ENCODE measurements around the gene DHX40.
"Not testable (repeated sequence)": the region's sequence is repeated elsewhere in the genome, so short reads cannot be mapped to it uniquely, and the experiment has no call there.

DHX40 gene

GRCh38 chr17:59631276-59631675, 65.9 kb downstream of the DHX40 start:
- DNase-seq (ENCODE audit: low spot score), result no peak

GRCh38 chr17:59632398-59632797, 67.0 kb downstream of the DHX40 start:
- DNase-seq (ENCODE audit: low spot score), result no peak

GRCh38 chr17:59633658-59634359, 68.4 kb downstream of the DHX40 start:
- no peak for DNase-seq (ENCODE audit: low spot score)

- peak; percentile 28 for DNase-seq (ENCODE audit: low spot score)
Observed at GRCh38 chr17:59634632-59635541, 69.5 kb downstream of the DHX40 start.

GRCh38 chr17:59637611-59638310, 72.4 kb downstream of the DHX40 start:
- DNase-seq (ENCODE audit: low spot score), result no peak

GRCh38 chr17:59638553-59638952, 73.1 kb downstream of the DHX40 start:
- DNase-seq (ENCODE audit: low spot score), result no peak

GRCh38 chr17:59641799-59642484, 76.5 kb downstream of the DHX40 start:
- DNase-seq (ENCODE audit: low spot score), result peak; percentile 60

- DNase-seq (ENCODE audit: low spot score), result no peak
Observed at GRCh38 chr17:59642565-59642964, 77.2 kb downstream of the DHX40 start.

GRCh38 chr17:59643159-59644140, 78.0 kb downstream of the DHX40 start:
- DNase-seq (ENCODE audit: low spot score), result peak; percentile 57

- no peak for DNase-seq (ENCODE audit: low spot score)
Observed at GRCh38 chr17:59647288-59647687, 81.9 kb downstream of the DHX40 start.

- DNase-seq (ENCODE audit: low spot score), result no peak
Observed at GRCh38 chr17:59649886-59650285, 84.5 kb downstream of the DHX40 start.

- no peak for DNase-seq (ENCODE audit: low spot score)
Observed at GRCh38 chr17:59650642-59651041, 85.2 kb downstream of the DHX40 start.

- peak; percentile 23 for DNase-seq (ENCODE audit: low spot score)
Observed at GRCh38 chr17:59651346-59651745, 85.9 kb downstream of the DHX40 start.

GRCh38 chr17:59652119-59652518, 86.7 kb downstream of the DHX40 start:
- no peak for DNase-seq (ENCODE audit: low spot score)

- not testable (repeated sequence) for DNase-seq (ENCODE audit: low spot score)
Observed at GRCh38 chr17:59656624-59657023, 91.2 kb downstream of the DHX40 start.

All from kidney tubule cell (primary cell).